GM23338 (cell line): ENCODE measurements around the gene TFB1M. TPM values are rescaled to one million over a fixed set of nuclear protein-coding genes. Genes with fewer than 3 reads are reported as not detected.
A peak's percentile ranks its signal among the peaks of the same experiment; 100 is the strongest.

ENCODE experiments used
- ATAC-seq: fragments of 200-7000 bp; cut with Tn5 transposase; 3 replicates; pipeline ENCODE4 v1.9.1; 2020
- DNase-seq: peaks from one replicate; pipeline ENCODE4 v3.0.0-alpha.2; 2015; ENCODE audit warnings: low spot score
- H2AFZ ChIP-seq: fragments of 200-600 bp; sonication (generic); 2 replicates; pipeline ENCODE4 v1.8.0; 2016; ENCODE audit warnings: antibody characterized with exemption, mild to moderate bottlenecking, moderate library complexity
- H3F3A ChIP-seq: fragments of 200-600 bp; sonication (generic); replicated peaks from 2 replicates; pipeline ENCODE4 v1.8.0; 2017; ENCODE audit warnings: antibody characterized with exemption, mixed run types, low read depth
- H3K27ac ChIP-seq: fragments of 200-600 bp; sonication (generic); 2 replicates; pipeline ENCODE4 v1.6.1; 2016; ENCODE audit warnings: low read depth
- H3K27me3 ChIP-seq: fragments of 200-600 bp; sonication (generic); 2 replicates; pipeline ENCODE4 v1.8.0; 2016; ENCODE audit warnings: mild to moderate bottlenecking, mixed run types, moderate library complexity; ENCODE audit not compliant: insufficient read depth
- H3K36me3 ChIP-seq: fragments of 200-600 bp; sonication (generic); 2 replicates; pipeline ENCODE4 v1.8.0; 2016; ENCODE audit warnings: mild to moderate bottlenecking; ENCODE audit not compliant: insufficient read depth
- H3K4me1 ChIP-seq: fragments of 200-600 bp; sonication (generic); 2 replicates; pipeline ENCODE4 v1.8.0; 2016; ENCODE audit warnings: mild to moderate bottlenecking, moderate library complexity; ENCODE audit not compliant: insufficient read depth
- H3K4me2 ChIP-seq: fragments of 200-600 bp; sonication (generic); 2 replicates; pipeline ENCODE4 v1.7.1; 2017; ENCODE audit warnings: mixed run types
- H3K4me3 ChIP-seq: fragments of 200-600 bp; sonication (generic); 2 replicates; pipeline ENCODE4 v1.6.1; 2016; ENCODE audit warnings: mixed run types
- H3K79me2 ChIP-seq: fragments of 200-600 bp; sonication (generic); replicated peaks from 2 replicates; pipeline ENCODE4 v1.8.0; 2017; ENCODE audit warnings: mild to moderate bottlenecking; ENCODE audit not compliant: insufficient read depth
- H3K9me2 ChIP-seq: fragments of 200-600 bp; sonication (generic); 2 replicates; pipeline ENCODE4 v1.8.0; 2017; ENCODE audit not compliant: insufficient read depth
- H4K20me1 ChIP-seq: fragments of 200-600 bp; sonication (generic); replicated peaks from 2 replicates; pipeline ENCODE4 v1.8.0; 2017; ENCODE audit warnings: mild to moderate bottlenecking; ENCODE audit not compliant: insufficient read depth
- H3K27ac Mint-ChIP-seq: 2 replicates; pipeline ENCODE4 v1.8.0; 2020; ENCODE audit warnings: inconsistent platforms, mild to moderate bottlenecking, moderate library complexity, mixed read lengths
- H3K27me3 Mint-ChIP-seq: 3 replicates; pipeline ENCODE4 v1.8.0; 2022; ENCODE audit warnings: low read depth, mild to moderate bottlenecking, moderate library complexity, mixed read lengths, inconsistent platforms; ENCODE audit not compliant: insufficient read depth, poor library complexity
- H3K36me3 Mint-ChIP-seq: 3 replicates; pipeline ENCODE4 v1.8.0; 2021; ENCODE audit warnings: low read depth, mild to moderate bottlenecking, inconsistent platforms, moderate library complexity, mixed read lengths
- H3K4me1 Mint-ChIP-seq: 3 replicates; pipeline ENCODE4 v1.8.0; 2020; ENCODE audit warnings: mild to moderate bottlenecking, inconsistent platforms, mixed read lengths
- H3K4me3 Mint-ChIP-seq: 3 replicates; pipeline ENCODE4 v1.8.0; 2021; ENCODE audit warnings: moderate library complexity, mild to moderate bottlenecking, inconsistent platforms, mixed read lengths
- H3K9me3 Mint-ChIP-seq: 3 replicates; pipeline ENCODE4 v1.8.0; 2020; ENCODE audit warnings: moderate library complexity, mild to moderate bottlenecking, inconsistent platforms, mixed read lengths
- NANOG ChIP-seq: IDR thresholded peaks from 2 replicates; pipeline ENCODE4 v1.6.1; 2016; ENCODE audit warnings: antibody characterized with exemption, borderline replicate concordance
- STAT1 ChIP-seq: IDR thresholded peaks from one replicate; pipeline ENCODE4 v1.6.1; 2016; ENCODE audit warnings: antibody characterized with exemption; ENCODE audit not compliant: unreplicated experiment
- ZNF331 ChIP-seq: fragments of 250-450 bp; sonication (Bioruptor Pico); IDR thresholded peaks from 2 replicates; pipeline ENCODE4 v1.5.0; 2020; ENCODE audit warnings: low read depth, mild to moderate bottlenecking, moderate library complexity
- polyA plus RNA-seq: library from polyadenylated mRNA; unstranded; fragments of >200 nt; fragmentation: Nextera tagmentation; extraction: Ambion mirVana; gene quantifications from 2 replicates; pipeline ENCODE4 v1.2.1, GENCODE V29; 2016
- total RNA-seq: library from RNA; depleted of rRNA; stranded (reverse); fragments of >200 nt; shearing (Covaris generic); gene quantifications from 2 replicates; pipeline ENCODE4 v1.2.3, GENCODE V29; 2014
- TF ChIP-seq, protein P1 (sequence below): IDR thresholded peaks from 2 replicates; pipeline ENCODE4 v1.6.1; 2016; ENCODE audit warnings: antibody characterized with exemption
- TF ChIP-seq, protein P2 (sequence below): IDR thresholded peaks from one replicate; pipeline ENCODE4 v1.6.1; 2018; ENCODE audit warnings: antibody characterized with exemption; ENCODE audit not compliant: unreplicated experiment

The TFB1M gene
- total and polyA plus RNA-seq, 2 experiments from 2014 or later = 51.1 to 66.9 TPM

DNA sequence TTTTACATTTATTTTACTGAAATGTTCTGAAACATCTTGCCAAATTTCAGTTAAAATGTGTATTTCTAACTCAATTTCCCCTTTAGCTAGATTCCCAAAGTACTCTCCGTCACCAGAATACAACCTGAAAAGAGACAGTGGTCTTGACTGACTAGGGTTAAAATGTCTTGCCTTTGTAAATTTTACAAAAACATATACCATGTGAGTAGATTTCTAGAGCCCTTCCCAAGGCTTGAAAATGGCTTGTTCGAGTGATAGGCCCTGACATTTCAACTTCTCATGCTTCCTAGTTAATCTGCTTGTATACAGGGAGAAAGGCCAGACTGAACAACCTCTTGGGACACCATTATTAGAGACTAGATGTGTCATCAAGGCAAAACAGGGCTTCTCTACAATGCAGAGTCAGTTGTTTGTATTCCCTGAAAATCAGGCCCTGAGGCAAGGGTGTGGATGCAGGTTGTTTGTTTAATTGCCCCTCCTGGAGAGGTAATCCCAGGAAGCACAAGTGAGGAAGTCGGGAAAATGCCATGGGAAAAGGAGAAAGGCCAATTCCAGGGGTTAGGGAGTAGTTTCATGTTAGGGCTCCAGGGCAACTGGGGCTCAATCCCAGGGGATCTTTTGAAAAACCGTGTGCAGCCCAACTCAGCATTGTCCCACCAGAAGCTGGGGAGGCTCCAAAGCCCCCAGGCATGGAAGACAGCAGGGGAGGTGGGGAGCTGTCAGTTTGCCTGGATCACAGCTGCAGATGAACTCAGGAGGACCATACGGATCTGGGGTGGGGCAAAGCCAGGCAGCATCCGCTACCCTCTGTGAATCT, 11.6 kb upstream of the TFB1M start:
- Mint-ChIP-seq H3K27me3 (no peaks in the 10 kb centered on the region), H3K27ac (no peak overlapping the region), H3K4me1 (peaks cover 13% of the 10 kb centered on the region), H3K9me3 (no peaks in the 10 kb centered on the region), H3K4me3 (no peak overlapping the region), H3K36me3 (no peaks in the 10 kb centered on the region)
- Histone ChIP-seq H2AFZ (0 out of 2 replicates have a peak overlapping the region, but pooled peaks have one; percentile 16), H3F3A (no peaks in the 10 kb centered on the region), H3K27me3 (no peaks in the 10 kb centered on the region), H4K20me1 (no peaks in the 10 kb centered on the region), H3K27ac (no peak overlapping the region), H3K79me2 (no peaks in the 10 kb centered on the region), H3K9me2 (no peaks in the 10 kb centered on the region), H3K4me1 (peaks cover 6% of the 10 kb centered on the region; the same call in 1 of the 2 replicates), H3K4me2 (no peak overlapping the region), H3K4me3 (no peak overlapping the region), H3K36me3 (no peaks in the 10 kb centered on the region)
- ATAC-seq (peak; percentile 45; the same call in 2 of the 3 replicates), DNase-seq (peak; percentile 29)
- TF ChIP-seq STAT1 = no peak
- TF ChIP-seq, protein P1, sequence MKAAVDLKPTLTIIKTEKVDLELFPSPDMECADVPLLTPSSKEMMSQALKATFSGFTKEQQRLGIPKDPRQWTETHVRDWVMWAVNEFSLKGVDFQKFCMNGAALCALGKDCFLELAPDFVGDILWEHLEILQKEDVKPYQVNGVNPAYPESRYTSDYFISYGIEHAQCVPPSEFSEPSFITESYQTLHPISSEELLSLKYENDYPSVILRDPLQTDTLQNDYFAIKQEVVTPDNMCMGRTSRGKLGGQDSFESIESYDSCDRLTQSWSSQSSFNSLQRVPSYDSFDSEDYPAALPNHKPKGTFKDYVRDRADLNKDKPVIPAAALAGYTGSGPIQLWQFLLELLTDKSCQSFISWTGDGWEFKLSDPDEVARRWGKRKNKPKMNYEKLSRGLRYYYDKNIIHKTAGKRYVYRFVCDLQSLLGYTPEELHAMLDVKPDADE = no peak

DNA sequence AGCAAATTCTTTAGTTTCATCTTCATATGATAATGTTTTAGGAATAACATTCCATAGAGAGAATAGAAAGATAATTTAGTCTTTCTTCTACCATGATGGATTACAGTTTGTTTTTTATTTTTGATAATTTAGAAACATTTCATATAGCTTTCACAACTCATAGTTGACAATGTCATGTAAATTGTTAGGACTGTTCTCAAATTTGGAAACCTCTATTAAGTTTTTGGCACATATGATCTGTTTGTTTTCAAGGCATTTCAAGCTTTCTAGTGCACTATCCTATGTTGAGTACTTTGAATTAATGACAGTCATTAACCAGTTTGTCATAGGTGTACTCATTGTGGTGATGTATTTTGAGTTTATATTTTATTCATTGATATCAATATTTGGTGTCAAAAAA, 10.7 kb upstream of the TFB1M start:
- H2AFZ ChIP-seq = no peak overlapping the region
- peaks cover 14% of the 10 kb centered on the region for H3K4me1 Mint-ChIP-seq
- no peak for ATAC-seq
- H3K27me3 Mint-ChIP-seq = no peaks in the 10 kb centered on the region
- no peaks in the 10 kb centered on the region for H3K79me2 ChIP-seq
- TF ChIP-seq, protein P1 = no peak
- TF ChIP-seq ZNF331 (no peak), STAT1 (no peak), NANOG (no peak)
- TF ChIP-seq, protein P2, sequence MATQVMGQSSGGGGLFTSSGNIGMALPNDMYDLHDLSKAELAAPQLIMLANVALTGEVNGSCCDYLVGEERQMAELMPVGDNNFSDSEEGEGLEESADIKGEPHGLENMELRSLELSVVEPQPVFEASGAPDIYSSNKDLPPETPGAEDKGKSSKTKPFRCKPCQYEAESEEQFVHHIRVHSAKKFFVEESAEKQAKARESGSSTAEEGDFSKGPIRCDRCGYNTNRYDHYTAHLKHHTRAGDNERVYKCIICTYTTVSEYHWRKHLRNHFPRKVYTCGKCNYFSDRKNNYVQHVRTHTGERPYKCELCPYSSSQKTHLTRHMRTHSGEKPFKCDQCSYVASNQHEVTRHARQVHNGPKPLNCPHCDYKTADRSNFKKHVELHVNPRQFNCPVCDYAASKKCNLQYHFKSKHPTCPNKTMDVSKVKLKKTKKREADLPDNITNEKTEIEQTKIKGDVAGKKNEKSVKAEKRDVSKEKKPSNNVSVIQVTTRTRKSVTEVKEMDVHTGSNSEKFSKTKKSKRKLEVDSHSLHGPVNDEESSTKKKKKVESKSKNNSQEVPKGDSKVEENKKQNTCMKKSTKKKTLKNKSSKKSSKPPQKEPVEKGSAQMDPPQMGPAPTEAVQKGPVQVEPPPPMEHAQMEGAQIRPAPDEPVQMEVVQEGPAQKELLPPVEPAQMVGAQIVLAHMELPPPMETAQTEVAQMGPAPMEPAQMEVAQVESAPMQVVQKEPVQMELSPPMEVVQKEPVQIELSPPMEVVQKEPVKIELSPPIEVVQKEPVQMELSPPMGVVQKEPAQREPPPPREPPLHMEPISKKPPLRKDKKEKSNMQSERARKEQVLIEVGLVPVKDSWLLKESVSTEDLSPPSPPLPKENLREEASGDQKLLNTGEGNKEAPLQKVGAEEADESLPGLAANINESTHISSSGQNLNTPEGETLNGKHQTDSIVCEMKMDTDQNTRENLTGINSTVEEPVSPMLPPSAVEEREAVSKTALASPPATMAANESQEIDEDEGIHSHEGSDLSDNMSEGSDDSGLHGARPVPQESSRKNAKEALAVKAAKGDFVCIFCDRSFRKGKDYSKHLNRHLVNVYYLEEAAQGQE = no peak
- no peak overlapping the region for H3K27ac ChIP-seq
- H3K9me3 Mint-ChIP-seq = no peaks in the 10 kb centered on the region
- no peak overlapping the region for H3K4me3 Mint-ChIP-seq
- no peaks in the 10 kb centered on the region for H3F3A ChIP-seq
- H3K4me3 ChIP-seq = no peak overlapping the region
- no peaks in the 10 kb centered on the region for H3K36me3 ChIP-seq
- no peaks in the 10 kb centered on the region for H3K9me2 ChIP-seq
- no peak overlapping the region for H3K4me2 ChIP-seq
- DNase-seq = no peak
- H3K27ac Mint-ChIP-seq = no peak overlapping the region
- no peaks in the 10 kb centered on the region for H4K20me1 ChIP-seq
- peaks cover 6% of the 10 kb centered on the region; the same call in 1 of the 2 replicates for H3K4me1 ChIP-seq
- no peaks in the 10 kb centered on the region for H3K36me3 Mint-ChIP-seq
- no peaks in the 10 kb centered on the region for H3K27me3 ChIP-seq
